B cell (primary cell): Measurements from ENCODE around the gene RBM20.

Source experiments
- EZH2 ChIP-seq: IDR thresholded peaks from 2 replicates; pipeline ENCODE4 v1.6.1; 2012; ENCODE audit warnings: borderline replicate concordance, low read depth, mild to moderate bottlenecking, moderate library complexity, low read length; ENCODE audit not compliant: insufficient read depth, poor library complexity, severe bottlenecking
- TF ChIP-seq, protein P1 (sequence below): fragments of 200-600 bp; IDR thresholded peaks from one replicate; pipeline ENCODE4 v1.8.0; 2022; ENCODE audit warnings: antibody characterized with exemption, mild to moderate bottlenecking

DNA sequence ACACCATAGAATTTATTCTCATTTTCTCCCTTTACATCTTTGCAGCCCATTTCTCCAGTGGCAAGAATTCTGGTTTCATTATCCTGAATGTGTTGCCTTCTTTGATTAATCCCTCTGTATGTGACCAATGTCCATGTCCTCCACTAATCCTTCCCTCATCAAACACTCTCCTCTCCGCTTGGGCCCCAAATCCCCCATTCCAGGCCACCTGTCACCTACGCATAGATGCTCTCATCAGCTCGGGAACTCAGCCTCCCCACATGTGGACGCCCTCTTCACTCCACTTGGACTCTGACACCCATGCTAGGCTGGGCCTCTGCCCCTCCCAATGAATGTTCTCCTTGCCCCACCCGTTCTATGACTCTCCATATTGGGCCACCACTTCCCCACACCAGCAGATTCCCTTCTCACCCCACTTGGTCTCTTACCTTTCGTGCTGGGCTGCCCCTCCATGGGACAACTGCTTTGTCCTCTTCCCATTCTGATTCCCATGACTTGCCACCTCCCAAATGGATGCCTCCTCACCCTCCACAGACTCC lies 18.7 kb upstream of the RBM20 start:
- TF ChIP-seq, protein P1, sequence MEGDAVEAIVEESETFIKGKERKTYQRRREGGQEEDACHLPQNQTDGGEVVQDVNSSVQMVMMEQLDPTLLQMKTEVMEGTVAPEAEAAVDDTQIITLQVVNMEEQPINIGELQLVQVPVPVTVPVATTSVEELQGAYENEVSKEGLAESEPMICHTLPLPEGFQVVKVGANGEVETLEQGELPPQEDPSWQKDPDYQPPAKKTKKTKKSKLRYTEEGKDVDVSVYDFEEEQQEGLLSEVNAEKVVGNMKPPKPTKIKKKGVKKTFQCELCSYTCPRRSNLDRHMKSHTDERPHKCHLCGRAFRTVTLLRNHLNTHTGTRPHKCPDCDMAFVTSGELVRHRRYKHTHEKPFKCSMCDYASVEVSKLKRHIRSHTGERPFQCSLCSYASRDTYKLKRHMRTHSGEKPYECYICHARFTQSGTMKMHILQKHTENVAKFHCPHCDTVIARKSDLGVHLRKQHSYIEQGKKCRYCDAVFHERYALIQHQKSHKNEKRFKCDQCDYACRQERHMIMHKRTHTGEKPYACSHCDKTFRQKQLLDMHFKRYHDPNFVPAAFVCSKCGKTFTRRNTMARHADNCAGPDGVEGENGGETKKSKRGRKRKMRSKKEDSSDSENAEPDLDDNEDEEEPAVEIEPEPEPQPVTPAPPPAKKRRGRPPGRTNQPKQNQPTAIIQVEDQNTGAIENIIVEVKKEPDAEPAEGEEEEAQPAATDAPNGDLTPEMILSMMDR: no peak
- TF ChIP-seq EZH2: no peak
